NCI-H2029 (cell line): Measurements from ENCODE around the gene PKD1L1.

ENCODE experiments used
- DNase-seq: peaks from one replicate; lab custom pipeline; 2025; lab: John Stamatoyannopoulos, UW

The PKD1L1 gene

DNA sequence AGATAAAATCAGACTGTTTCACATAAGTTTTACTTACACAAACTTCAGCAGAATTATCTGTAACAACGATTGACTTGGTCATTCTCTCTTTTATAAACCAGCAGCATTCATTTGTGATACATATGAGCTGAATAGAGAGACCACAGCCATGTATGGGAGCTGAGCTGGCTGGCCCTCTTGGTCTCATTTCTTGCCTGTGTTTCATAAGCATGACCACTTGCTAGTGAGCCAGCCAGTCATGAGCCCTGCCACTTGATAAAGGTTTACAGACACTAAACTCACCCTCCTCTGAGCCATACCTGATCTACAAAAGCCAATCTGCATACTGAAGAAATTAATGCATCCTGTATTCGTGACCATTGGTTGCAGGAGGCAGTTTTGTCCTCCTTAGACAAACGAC is 82.1 kb downstream of the PKD1L1 start:
- no peak for DNase-seq

- DNase-seq: no peak
Observed at GRCh38 chr7:47852330-47853245, 95.7 kb downstream of the PKD1L1 start.

- no peak for DNase-seq
Observed at GRCh38 chr7:47847207-47847606, 101.1 kb downstream of the PKD1L1 start.

- no peak for DNase-seq
Observed at GRCh38 chr7:47846138-47846836, 102.0 kb downstream of the PKD1L1 start.

DNA sequence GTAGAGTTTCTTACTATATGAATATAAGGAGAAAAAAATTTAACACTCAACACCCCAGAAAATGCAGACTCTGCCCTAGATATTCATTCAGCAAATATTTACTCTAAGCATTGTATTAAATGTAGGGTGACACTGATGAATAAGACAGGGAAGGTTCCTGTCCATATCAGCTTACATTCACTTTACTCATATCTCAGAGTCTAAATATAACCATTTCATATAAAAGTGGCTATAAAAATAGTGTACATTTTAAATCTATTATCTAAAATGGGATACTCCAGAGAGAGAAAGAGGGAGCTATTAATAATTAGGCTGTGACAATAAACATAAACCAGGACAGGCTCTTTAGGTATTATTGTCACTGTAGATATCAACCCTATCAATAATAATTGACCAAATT is 104.0 kb downstream of the PKD1L1 start:
- no peak for DNase-seq

- no peak for DNase-seq
Observed at GRCh38 chr7:47843291-47843690, 105.0 kb downstream of the PKD1L1 start.

- no peak for DNase-seq
Observed at GRCh38 chr7:47839381-47839780, 108.9 kb downstream of the PKD1L1 start.

DNA sequence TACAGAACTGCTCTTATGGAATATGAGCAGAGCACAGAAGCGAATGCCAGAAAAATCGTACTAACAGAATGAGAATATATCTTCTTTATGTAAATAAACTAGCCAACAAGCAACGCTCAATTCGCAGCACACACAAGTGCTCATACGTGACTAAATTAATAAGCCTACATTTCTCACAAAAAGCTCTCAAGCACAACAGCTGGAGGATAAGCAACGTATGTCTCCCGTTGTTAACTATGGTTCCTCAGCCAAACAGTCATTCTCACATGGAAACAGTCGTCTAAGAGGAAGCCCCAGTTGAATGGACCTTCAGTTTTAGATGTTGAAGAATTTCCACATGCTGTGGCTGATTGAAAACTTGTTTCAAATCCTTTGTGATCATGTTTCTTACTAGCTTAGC is 110.4 kb downstream of the PKD1L1 start:
- DNase-seq: no peak

DNA sequence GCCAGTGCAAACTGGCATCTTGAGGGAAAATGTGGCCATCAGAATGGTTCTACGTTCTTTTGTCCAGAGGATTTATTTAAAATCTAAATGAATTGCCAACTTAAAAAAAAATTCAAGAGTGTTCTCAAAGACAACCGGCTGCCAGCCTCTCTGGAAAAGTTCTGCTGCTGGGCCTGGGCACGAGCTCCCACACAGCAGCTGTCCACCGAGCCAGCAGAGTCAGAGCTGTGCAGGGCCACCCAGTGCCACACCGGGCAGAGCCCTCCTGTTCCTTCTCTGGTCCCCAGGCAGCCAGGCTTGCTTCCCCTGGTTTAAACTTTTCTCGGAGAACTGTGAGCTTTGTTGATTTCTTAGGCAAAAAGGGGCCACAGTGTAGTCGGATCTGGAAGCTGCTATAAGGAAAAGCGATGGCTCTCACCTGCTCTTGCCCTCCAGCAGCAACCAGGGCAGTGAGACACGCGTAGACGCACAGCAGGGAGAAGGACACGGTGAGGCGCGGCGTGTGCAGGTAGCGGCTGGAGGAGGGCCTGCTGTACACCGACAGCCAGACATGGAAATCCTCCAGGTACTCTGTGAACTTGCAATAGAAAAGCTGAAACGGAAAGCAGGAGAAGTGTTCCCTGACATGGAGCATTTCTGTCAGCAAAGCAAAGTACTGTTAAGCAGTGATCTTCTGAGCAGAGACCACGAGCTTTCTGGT is 111.6 kb downstream of the PKD1L1 start:
- no peak for DNase-seq

GRCh38 chr7:47836080-47836479 is 112.2 kb downstream of the PKD1L1 start:
- no peak for DNase-seq

GRCh38 chr7:47833211-47833610 is 115.1 kb downstream of the PKD1L1 start:
- DNase-seq: no peak

GRCh38 chr7:47832105-47832715 is 116.1 kb downstream of the PKD1L1 start:
- DNase-seq: no peak

- no peak for DNase-seq
Observed at GRCh38 chr7:47830015-47830414, 118.3 kb downstream of the PKD1L1 start.

GRCh38 chr7:47827871-47828270 is 120.4 kb downstream of the PKD1L1 start:
- no peak for DNase-seq

- DNase-seq: no peak
Observed at GRCh38 chr7:47827351-47827756, 120.9 kb downstream of the PKD1L1 start.

GRCh38 chr7:47826754-47827153 is 121.5 kb downstream of the PKD1L1 start:
- DNase-seq: no peak

DNA sequence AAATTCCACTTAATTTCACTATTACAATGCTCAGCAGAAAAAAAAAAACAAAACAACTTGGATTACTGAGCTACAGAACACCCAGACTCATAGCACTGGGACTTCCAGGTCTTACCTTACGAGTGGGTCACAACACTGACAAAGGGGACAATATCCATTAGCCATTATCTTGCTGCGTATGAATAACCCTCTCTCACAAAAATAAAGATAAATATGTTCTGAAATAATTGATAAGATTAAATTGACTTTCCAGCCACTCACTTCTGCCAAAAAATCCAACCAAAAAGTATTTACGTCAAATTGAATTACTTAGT is 128.7 kb downstream of the PKD1L1 start:
- no peak for DNase-seq

DNA sequence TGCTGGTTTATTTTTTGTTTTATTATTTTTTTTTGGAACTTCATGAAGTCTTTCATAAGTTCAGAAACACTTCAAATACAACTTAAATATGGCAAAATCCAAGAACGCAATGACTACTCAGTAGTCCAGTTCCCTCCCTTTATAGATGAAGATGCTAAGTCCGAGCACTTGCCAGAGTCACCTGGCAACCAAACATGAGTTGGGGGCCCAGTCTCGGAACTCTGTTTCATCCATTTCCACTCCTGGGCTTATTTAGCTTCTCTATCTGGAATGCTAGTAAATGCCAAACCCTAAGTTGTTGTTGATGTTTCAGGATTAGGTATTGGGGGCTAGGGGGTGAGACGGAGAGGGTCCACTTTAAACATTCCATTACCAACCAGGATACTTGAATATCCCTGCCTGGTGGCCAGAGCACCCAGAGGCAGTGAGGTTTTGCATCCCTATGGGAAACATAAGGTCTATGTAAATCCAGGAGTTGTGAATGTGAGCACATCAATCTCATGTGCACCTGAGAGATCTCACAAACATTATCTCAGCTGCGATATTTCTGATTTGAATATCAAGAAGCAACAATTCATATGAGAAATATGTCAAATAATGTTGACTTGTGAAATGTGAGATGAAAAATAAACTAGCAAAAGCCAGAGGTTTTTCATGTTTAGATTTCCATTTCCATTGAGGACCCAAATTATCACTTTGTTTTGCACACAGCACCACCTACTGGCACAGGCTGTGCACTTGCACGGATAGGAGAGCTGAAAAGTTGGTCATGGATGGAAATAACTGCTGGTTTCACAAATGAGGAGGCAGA is 129.3 kb downstream of the PKD1L1 start:
- DNase-seq: peak; percentile 46

GRCh38 chr7:47817917-47818316 is 130.3 kb downstream of the PKD1L1 start:
- no peak for DNase-seq

GRCh38 chr7:47816647-47817046 is 131.6 kb downstream of the PKD1L1 start:
- DNase-seq: no peak

- no peak for DNase-seq
Observed at GRCh38 chr7:47815867-47816266, 132.4 kb downstream of the PKD1L1 start.
